Measurements from ENCODE around the gene METTL15. TPM values are rescaled to one million over a fixed set of nuclear protein-coding genes. Genes with fewer than 3 reads are reported as not detected.
"Not testable (repeated sequence)": the region's sequence is repeated elsewhere in the genome, so short reads cannot be mapped to it uniquely, and the experiment has no call there.

Gene METTL15
- total and polyA plus RNA-seq, 7 donors, result 5.4 to 15.0 (median 8.1) TPM

DNA sequence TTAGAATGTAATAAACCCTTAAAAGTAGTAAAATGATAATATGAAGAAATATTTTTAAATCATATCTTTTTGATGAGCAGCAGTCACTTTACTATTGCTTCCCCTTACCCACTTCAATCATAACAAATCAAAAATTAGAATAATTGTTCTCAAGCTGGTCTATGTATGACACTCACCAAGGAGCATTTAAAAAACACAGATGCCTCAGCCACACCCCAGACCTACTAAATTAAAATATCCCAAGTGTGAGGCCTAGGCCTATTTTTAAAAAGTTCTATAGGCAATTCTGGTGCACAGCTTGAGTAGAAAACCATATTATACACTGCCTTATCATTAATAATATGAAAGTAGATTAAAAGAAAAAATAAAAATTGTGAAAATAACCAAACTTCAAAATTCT, 15.4 kb upstream of the METTL15 start:
- H3K4me3 ChIP-seq, result no peak overlapping the region
- intact Hi-C loops (cut with DNase I), result no loop called here
- H3K27me3 ChIP-seq, result no peaks in the 10 kb centered on the region
- no peak overlapping the region for H3K27ac ChIP-seq
- no peak for DNase-seq
- H3K4me1 ChIP-seq, result no peaks in the 10 kb centered on the region
- H3K9me3 ChIP-seq, result no peaks in the 10 kb centered on the region
- no peaks in the 10 kb centered on the region for H3K36me3 ChIP-seq
- TF ChIP-seq POLR2A (IDR thresholded peaks at IDR 0.05) (no peak), POLR2AphosphoS5 (IDR thresholded peaks at IDR 0.05) (no peak), EP300 (IDR thresholded peaks at IDR 0.05) (no peak)
- TF ChIP-seq, protein P1, sequence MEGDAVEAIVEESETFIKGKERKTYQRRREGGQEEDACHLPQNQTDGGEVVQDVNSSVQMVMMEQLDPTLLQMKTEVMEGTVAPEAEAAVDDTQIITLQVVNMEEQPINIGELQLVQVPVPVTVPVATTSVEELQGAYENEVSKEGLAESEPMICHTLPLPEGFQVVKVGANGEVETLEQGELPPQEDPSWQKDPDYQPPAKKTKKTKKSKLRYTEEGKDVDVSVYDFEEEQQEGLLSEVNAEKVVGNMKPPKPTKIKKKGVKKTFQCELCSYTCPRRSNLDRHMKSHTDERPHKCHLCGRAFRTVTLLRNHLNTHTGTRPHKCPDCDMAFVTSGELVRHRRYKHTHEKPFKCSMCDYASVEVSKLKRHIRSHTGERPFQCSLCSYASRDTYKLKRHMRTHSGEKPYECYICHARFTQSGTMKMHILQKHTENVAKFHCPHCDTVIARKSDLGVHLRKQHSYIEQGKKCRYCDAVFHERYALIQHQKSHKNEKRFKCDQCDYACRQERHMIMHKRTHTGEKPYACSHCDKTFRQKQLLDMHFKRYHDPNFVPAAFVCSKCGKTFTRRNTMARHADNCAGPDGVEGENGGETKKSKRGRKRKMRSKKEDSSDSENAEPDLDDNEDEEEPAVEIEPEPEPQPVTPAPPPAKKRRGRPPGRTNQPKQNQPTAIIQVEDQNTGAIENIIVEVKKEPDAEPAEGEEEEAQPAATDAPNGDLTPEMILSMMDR (IDR thresholded peaks at IDR 0.05), result no peak

DNA sequence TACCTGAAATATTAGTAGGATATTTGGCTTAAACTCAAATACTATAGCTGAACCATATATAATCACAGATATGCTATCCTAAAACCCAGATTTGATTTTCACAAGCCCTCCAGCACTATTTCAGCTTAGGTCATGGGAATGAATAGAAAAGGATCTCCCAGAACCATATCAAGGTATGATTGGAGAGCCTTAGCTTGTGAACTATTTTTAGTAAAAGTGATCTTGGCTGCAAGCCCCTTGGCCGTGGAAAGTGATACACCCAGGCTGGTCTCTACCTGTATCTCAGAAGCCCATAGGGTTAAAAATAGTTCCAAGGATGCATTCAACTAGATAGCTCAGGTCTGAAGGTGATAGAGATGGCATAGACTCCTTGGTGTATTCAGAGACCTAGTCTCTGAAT, 9.9 kb upstream of the METTL15 start:
- Histone ChIP-seq H3K4me1 (no peaks in the 10 kb centered on the region), H3K27ac (no peak overlapping the region), H3K36me3 (no peaks in the 10 kb centered on the region), H3K27me3 (no peaks in the 10 kb centered on the region), H3K4me3 (no peak overlapping the region), H3K9me3 (no peaks in the 10 kb centered on the region)
- DNase-seq, result no peak
- intact Hi-C loops (cut with DNase I), result no loop called here
- 91 to 92% methylated on average over 1 of the region's 1 CpG for WGBS, 2 donors
- TF ChIP-seq POLR2A (IDR thresholded peaks at IDR 0.05), result no peak
- TF ChIP-seq EP300 (IDR thresholded peaks at IDR 0.05), result no peak
- TF ChIP-seq, protein P1 (IDR thresholded peaks at IDR 0.05), result no peak
- no peak for TF ChIP-seq POLR2AphosphoS5 (IDR thresholded peaks at IDR 0.05)

DNA sequence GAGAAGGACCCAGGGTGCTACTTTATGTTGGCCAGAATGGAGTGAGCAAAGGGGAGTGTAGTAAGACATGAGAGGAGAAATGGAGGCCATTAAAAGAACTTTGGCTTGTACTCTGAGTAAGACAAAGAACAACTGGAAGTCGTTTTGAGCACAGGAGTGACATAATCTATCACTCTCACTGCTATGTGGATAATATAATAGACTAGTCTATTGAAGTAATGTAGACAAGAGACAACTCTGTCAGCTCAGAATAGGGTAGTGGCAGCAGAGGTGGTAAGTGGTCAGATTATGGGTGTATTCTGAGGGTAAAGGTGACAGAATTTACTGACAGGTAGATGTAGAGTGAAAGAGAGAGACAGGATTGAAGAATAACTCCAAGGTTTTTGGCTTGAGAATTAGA, 8.5 kb upstream of the METTL15 start:
- WGBS, 2 donors, result 18 to 57% methylated on average over 1 of the region's 1 CpG
- intact Hi-C loops (cut with DNase I), result loop anchor here (10.0 kb wide), 1 partner anchor 595 kb away; the partner anchor contains the start of gene LIN7C

DNA sequence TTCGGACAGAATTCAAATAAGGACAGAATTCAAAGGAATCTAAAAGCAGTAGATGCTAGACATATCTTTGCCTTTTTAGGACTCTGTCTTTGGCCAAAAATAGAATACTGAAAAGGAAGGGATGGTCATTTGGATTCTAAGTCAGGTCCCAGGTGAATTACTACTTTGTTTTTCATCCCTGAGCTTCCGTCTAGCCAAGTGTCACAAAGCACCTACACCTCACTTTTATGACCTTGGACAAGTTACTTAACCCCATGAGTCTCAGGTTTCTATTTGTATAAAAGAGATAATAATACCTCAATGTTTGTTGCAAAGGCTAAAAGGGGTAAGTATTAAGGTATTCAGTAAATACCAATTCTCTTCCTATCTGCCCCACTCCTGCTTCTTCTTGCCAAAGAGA, 7.5 kb upstream of the METTL15 start:
- intact Hi-C loops (cut with DNase I), result loop anchor here (10.0 kb wide), 1 partner anchor 596 kb away; the partner anchor contains the start of gene LIN7C
- no peak overlapping the region for H3K4me3 ChIP-seq
- TF ChIP-seq, protein P1 (IDR thresholded peaks at IDR 0.05), result no peak
- no peak for TF ChIP-seq EP300 (IDR thresholded peaks at IDR 0.05)
- no peak for TF ChIP-seq POLR2A (IDR thresholded peaks at IDR 0.05)
- no peak for TF ChIP-seq POLR2AphosphoS5 (IDR thresholded peaks at IDR 0.05)
- H3K4me1 ChIP-seq, result no peaks in the 10 kb centered on the region
- H3K9me3 ChIP-seq, result no peaks in the 10 kb centered on the region
- WGBS, 2 donors, result 53 to 81% methylated on average over 2 of the region's 2 CpGs
- DNase-seq, result no peak
- no peak overlapping the region for H3K27ac ChIP-seq
- no peaks in the 10 kb centered on the region for H3K36me3 ChIP-seq
- H3K27me3 ChIP-seq, result no peaks in the 10 kb centered on the region

More for the DNA sequence above, 8.5 kb upstream of the METTL15 start:
- DNase-seq, result no peak
- TF ChIP-seq EP300 (IDR thresholded peaks at IDR 0.05) (no peak), POLR2A (IDR thresholded peaks at IDR 0.05) (no peak), POLR2AphosphoS5 (IDR thresholded peaks at IDR 0.05) (no peak)
- TF ChIP-seq, protein P1 (IDR thresholded peaks at IDR 0.05), result no peak
- Histone ChIP-seq H3K27me3 (no peaks in the 10 kb centered on the region), H3K9me3 (no peaks in the 10 kb centered on the region), H3K4me1 (no peaks in the 10 kb centered on the region), H3K27ac (no peak overlapping the region), H3K4me3 (no peak overlapping the region), H3K36me3 (no peaks in the 10 kb centered on the region)

DNA sequence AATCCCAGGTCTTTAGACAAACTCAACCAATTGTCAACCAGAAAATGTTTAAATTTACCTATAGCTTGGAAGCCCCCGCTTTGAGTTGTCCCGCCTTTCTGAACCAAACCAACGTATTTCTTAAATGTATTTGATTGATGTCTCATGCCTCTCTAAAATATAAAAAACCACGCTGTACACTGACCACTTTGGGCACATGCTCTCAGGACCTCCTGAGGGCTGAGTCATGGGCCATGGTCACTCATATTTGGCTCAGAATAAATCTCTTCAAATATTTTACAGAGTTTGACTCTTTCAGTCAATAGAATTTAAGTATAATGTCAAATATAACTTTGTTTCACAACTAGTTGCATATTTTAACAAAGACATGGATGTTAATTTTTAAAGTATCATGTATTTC, 5.9 kb upstream of the METTL15 start:
- WGBS, 2 donors, result 95 to 97% methylated on average over 4 of the region's 4 CpGs
- intact Hi-C loops (cut with DNase I), result loop anchor here (10.0 kb wide), 1 partner anchor 597 kb away; the partner anchor contains the start of gene LIN7C

More for the DNA sequence above, 5.9 kb upstream of the METTL15 start:
- H3K4me1 ChIP-seq, H3K4me3 ChIP-seq, H3K36me3 ChIP-seq, H3K9me3 ChIP-seq, H3K27ac ChIP-seq, H3K27me3 ChIP-seq, DNase-seq: not testable (repeated sequence)
